GM12878 (cell line): ENCODE results near the gene SLC44A3.

Experiments used
- CBFB ChIP-seq: IDR thresholded peaks from 2 replicates; pipeline ENCODE4 v1.6.1; 2016; ENCODE audit warnings: antibody characterized with exemption, low read depth
- CTCF ChIP-seq, 3 experiments: IDR thresholded peaks in 2 of 3; conservative IDR thresholded peaks in 1 of 3; 2 replicates each; pipeline ENCODE4 v1.5.1; 2011; ENCODE audit warnings: low read depth in 3 of 3, low read length in 3 of 3, mild to moderate bottlenecking in 3 of 3, control low read depth in 2 of 3, moderate library complexity in 2 of 3, inconsistent platforms in 1 of 3, mixed read lengths in 1 of 3; ENCODE audit not compliant: control insufficient read depth in 2 of 3, insufficient read depth in 1 of 3; ENCODE audit errors: extremely low read depth in 1 of 3
- JUNB ChIP-seq: IDR thresholded peaks from 2 replicates; pipeline ENCODE4 v1.6.1; 2016; ENCODE audit warnings: antibody characterized with exemption, mild to moderate bottlenecking
- MEF2A ChIP-seq: IDR thresholded peaks from 2 replicates; pipeline ENCODE4 v1.6.1; 2011; ENCODE audit warnings: low read depth, mild to moderate bottlenecking, low read length, moderate library complexity; ENCODE audit not compliant: insufficient read depth
- MXI1 ChIP-seq: fragments of 150-350 bp; IDR thresholded peaks from 2 replicates; pipeline ENCODE4 v1.6.1; 2011; ENCODE audit warnings: low read depth, mild to moderate bottlenecking, inconsistent platforms, low read length, improper control_type of control experiment
- PKNOX1 ChIP-seq: fragments of 450-650 bp; IDR thresholded peaks from 2 replicates; pipeline ENCODE4 v1.6.1; 2016; ENCODE audit warnings: mild to moderate bottlenecking
- POLR2A ChIP-seq: IDR thresholded peaks from 2 replicates; pipeline ENCODE4 v1.6.1; 2011; ENCODE audit warnings: low read depth, mild to moderate bottlenecking, low read length
- RAD21 ChIP-seq: IDR thresholded peaks from 2 replicates; pipeline ENCODE4 v1.6.1; 2011; ENCODE audit warnings: mild to moderate bottlenecking, low read depth, low read length, moderate library complexity; ENCODE audit not compliant: insufficient read depth
- SP1 ChIP-seq: IDR thresholded peaks from one replicate; pipeline ENCODE4 v1.6.1; 2011; ENCODE audit warnings: low read depth, low read length
- TBL1XR1 ChIP-seq: IDR thresholded peaks from 2 replicates; pipeline ENCODE4 v1.6.1; 2012; ENCODE audit warnings: low read depth, low read length, improper control_type of control experiment
- USF2 ChIP-seq: IDR thresholded peaks from 2 replicates; pipeline ENCODE4 v1.6.1; 2011; ENCODE audit warnings: low read depth, low read length, improper control_type of control experiment, borderline replicate concordance
- ZNF217 ChIP-seq: fragments of 450-650 bp; IDR thresholded peaks from 2 replicates; pipeline ENCODE4 v1.6.1; 2017; ENCODE audit warnings: antibody characterized with exemption, mild to moderate bottlenecking
- ZNF274 ChIP-seq: IDR thresholded peaks from one replicate; pipeline ENCODE4 v1.8.0; 2011; ENCODE audit not compliant: insufficient read length, insufficient read depth
- TF ChIP-seq, protein P1 (sequence below): fragments of 450-650 bp; IDR thresholded peaks from 2 replicates; pipeline ENCODE4 v1.6.1; 2018; ENCODE audit warnings: borderline replicate concordance, mild to moderate bottlenecking; ENCODE audit not compliant: partially characterized antibody

GRCh38 chr1:94843846-94844245 is 23.7 kb downstream of the SLC44A3 start:
- TF ChIP-seq CTCF (IDR thresholded peaks at IDR 0.05 in 2 of 3, conservative IDR thresholded peaks at IDR 0.05 in 1 of 3; ENCODE audit: control insufficient read depth in 2 of 3, extremely low read depth in 1 of 3, insufficient read depth in 1 of 3, low read depth in 3 of 3, low read length in 3 of 3), result no peak
- no peak for TF ChIP-seq ZNF217
- TF ChIP-seq POLR2A, result no peak
- TF ChIP-seq RAD21, result no peak
- no peak for TF ChIP-seq SP1
- TF ChIP-seq PKNOX1, result no peak
- TF ChIP-seq ZNF274, result no peak
- TF ChIP-seq, protein P1, sequence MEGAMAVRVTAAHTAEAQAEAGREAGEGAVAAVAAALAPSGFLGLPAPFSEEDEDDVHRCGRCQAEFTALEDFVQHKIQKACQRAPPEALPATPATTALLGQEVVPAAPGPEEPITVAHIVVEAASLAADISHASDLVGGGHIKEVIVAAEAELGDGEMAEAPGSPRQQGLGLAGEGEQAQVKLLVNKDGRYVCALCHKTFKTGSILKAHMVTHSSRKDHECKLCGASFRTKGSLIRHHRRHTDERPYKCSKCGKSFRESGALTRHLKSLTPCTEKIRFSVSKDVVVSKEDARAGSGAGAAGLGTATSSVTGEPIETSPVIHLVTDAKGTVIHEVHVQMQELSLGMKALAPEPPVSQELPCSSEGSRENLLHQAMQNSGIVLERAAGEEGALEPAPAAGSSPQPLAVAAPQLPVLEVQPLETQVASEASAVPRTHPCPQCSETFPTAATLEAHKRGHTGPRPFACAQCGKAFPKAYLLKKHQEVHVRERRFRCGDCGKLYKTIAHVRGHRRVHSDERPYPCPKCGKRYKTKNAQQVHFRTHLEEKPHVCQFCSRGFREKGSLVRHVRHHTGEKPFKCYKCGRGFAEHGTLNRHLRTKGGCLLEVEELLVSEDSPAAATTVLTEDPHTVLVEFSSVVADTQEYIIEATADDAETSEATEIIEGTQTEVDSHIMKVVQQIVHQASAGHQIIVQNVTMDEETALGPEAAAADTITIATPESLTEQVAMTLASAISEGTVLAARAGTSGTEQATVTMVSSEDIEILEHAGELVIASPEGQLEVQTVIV, result no peak
- no peak for TF ChIP-seq JUNB
- no peak for TF ChIP-seq CBFB
- no peak for TF ChIP-seq USF2
- TF ChIP-seq MEF2A, result no peak
- no peak for TF ChIP-seq MXI1
- no peak for TF ChIP-seq TBL1XR1
